HepG2 (cell line): ENCODE measurements around the gene CSNK1G1. TPM values are rescaled to one million over a fixed set of nuclear protein-coding genes. Genes with fewer than 3 reads are reported as not detected.

ENCODE experiments used
- ATAC-seq: fragments of 200-7000 bp; cut with Tn5 transposase; 3 replicates; pipeline ENCODE4 v1.9.1; 2020; ENCODE audit warnings: mild to moderate bottlenecking, moderate library complexity
- BruUV-seq: library from RNA; stranded (reverse); fragments of 400-500 nt; replicated peaks from 2 replicates; lab custom pipeline; 2021; lab: Mats Ljungman, UMichigan
- CTCF ChIA-PET: fragments of 300-600 bp; formaldehyde crosslinking; extraction: SDS; loops from one replicate; lab custom pipeline; 2021; ENCODE audit warnings: low total read pairs, inconsistent platforms, low intra/inter-chr PET ratio; lab: Yijun Ruan, JAX
- POLR2A ChIA-PET: fragments of 350-600 bp; sonication (Branson Sonifier 250); formaldehyde crosslinking; loops from one replicate; lab custom pipeline; 2020; ENCODE audit warnings: antibody characterized with exemption, inconsistent platforms; lab: Yijun Ruan, JAX
- DNase-seq: peaks from one replicate; pipeline ENCODE4 v3.0.0-alpha.2; 2015; ENCODE audit warnings: low spot score
- FAIRE-seq: peaks from 3 replicates; lab custom pipeline; 2011; peaks lifted over from hg19 to GRCh38; lab: Jason Lieb, UNC
- H2AFZ ChIP-seq: one replicate; pipeline ENCODE4 v1.6.1; 2011; ENCODE audit warnings: low read length, inconsistent platforms
- H3K27ac ChIP-seq: fragments of 300-600 bp; 3 replicates; pipeline ENCODE4 v1.8.0; 2011; ENCODE audit warnings: mixed run types, mild to moderate bottlenecking, mixed read lengths, low read length, inconsistent platforms; ENCODE audit not compliant: insufficient read depth; ENCODE audit errors: extremely low read length
- H3K27me3 ChIP-seq, 2 experiments: fragments of 200-600 bp in 1 of 2; 2 replicates in 1 of 2; 3 replicates in 1 of 2; pipeline versions ENCODE4 v1.6.0 to v1.8.0; 2011; ENCODE audit warnings: low read length in 2 of 2, mild to moderate bottlenecking in 2 of 2, moderate library complexity in 2 of 2, inconsistent platforms in 1 of 2; ENCODE audit not compliant: insufficient read depth in 2 of 2, control insufficient read depth in 1 of 2
- H3K36me3 ChIP-seq, 2 experiments: fragments of 200-600 bp in 1 of 2; replicated peaks in 1 of 2; 2 replicates in 1 of 2; 3 replicates in 1 of 2; pipeline versions ENCODE4 v1.5.1 to v1.8.0; 2011; ENCODE audit warnings: low read length in 2 of 2, inconsistent platforms in 1 of 2; ENCODE audit not compliant: insufficient read depth in 2 of 2, control insufficient read depth in 1 of 2
- H3K4me1 ChIP-seq: 2 replicates; pipeline ENCODE4 v1.5.1; 2012; ENCODE audit warnings: low read length, inconsistent platforms; ENCODE audit not compliant: insufficient read depth
- H3K4me2 ChIP-seq: 2 replicates; pipeline ENCODE4 v1.6.0; 2011; ENCODE audit warnings: low read depth, low read length, inconsistent platforms
- H3K4me3 ChIP-seq, 3 experiments: fragments of 200-600 bp in 1 of 3; sonication (generic), shearing (Covaris generic) in 1 of 3; replicated peaks in 1 of 3; 2 replicates each; pipeline ENCODE4 v1.5.1; 2011 to 2016; ENCODE audit warnings: low read length in 3 of 3, inconsistent platforms in 2 of 3, low read depth in 2 of 3, mild to moderate bottlenecking in 2 of 3, control low read depth in 1 of 3, mixed read lengths in 1 of 3; ENCODE audit not compliant: insufficient read depth in 1 of 3
- H3K79me2 ChIP-seq: one replicate; pipeline ENCODE4 v1.6.1; 2011; ENCODE audit warnings: low read length, inconsistent platforms; ENCODE audit not compliant: insufficient read depth
- H3K9ac ChIP-seq: 2 replicates; pipeline ENCODE4 v1.6.0; 2011; ENCODE audit warnings: mild to moderate bottlenecking, low read depth, low read length, inconsistent platforms; ENCODE audit not compliant: insufficient read depth
- H3K9me3 ChIP-seq: 2 replicates; pipeline ENCODE4 v1.5.1; 2012; ENCODE audit warnings: mild to moderate bottlenecking, low read length
- H4K20me1 ChIP-seq: 2 replicates; pipeline ENCODE4 v1.6.0; 2011; ENCODE audit warnings: inconsistent platforms, mild to moderate bottlenecking, low read length, moderate library complexity; ENCODE audit not compliant: insufficient read depth
- CEBPZ ChIP-seq: IDR thresholded peaks from 2 replicates; pipeline ENCODE4 v1.6.1; 2012; ENCODE audit warnings: low read length, improper control_type of control experiment
- ZNF292 ChIP-seq: sonication (generic); formaldehyde crosslinking; IDR thresholded peaks from 2 replicates; pipeline ENCODE4 v1.8.1; 2022; ENCODE audit warnings: mild to moderate bottlenecking, low read depth, missing genetic modification reagents, borderline replicate concordance
- ZNF569 ChIP-seq: sonication (generic); formaldehyde crosslinking; IDR thresholded peaks from 2 replicates; pipeline ENCODE4 v1.5.0; 2020; ENCODE audit warnings: mild to moderate bottlenecking, missing genetic modification reagents, moderate library complexity, borderline replicate concordance
- in situ Hi-C: cut with HindIII; loops from 2 replicates; pipeline ENCODE4 v1.10.0; 2017; ENCODE audit warnings: low pct_unique_long_range_greater_than_20kb; ENCODE audit not compliant: extremely low pct_ligation_motif_present
- intact Hi-C: fragments of 100-400 bp; cut with micrococcal nuclease; formaldehyde crosslinking; loops from one replicate; pipeline ENCODE4 v1.10.0; 2022; ENCODE audit not compliant: unreplicated experiment
- polyA plus RNA-seq, 8 experiments: library from polyadenylated mRNA; depleted of rRNA in 3 of 8; stranded (reverse) in 7 of 8; unstranded in 1 of 8; fragments of >200 nt; fragmentation: Illumina TruSeq in 4 of 8; extraction: Trizol in 4 of 8; gene quantifications; 2 replicates each; pipeline versions ENCODE4 v1.2.1 to v1.2.3, GENCODE V29; 2011 to 2016; ENCODE audit warnings: low read depth in 4 of 8, missing spikeins in 1 of 8, mixed read lengths in 1 of 8; ENCODE audit not compliant: insufficient read depth in 1 of 8
- total RNA-seq, 5 experiments: library from RNA; depleted of rRNA; stranded (reverse); fragments of >200 nt; fragmentation: Illumina TruSeq; extraction: Trizol; gene quantifications; 2 replicates each; pipeline ENCODE4 v1.2.3, GENCODE V29; 2016; ENCODE audit warnings: low read depth in 1 of 5
- TF ChIP-seq, protein P1 (sequence below): sonication (generic); formaldehyde crosslinking; IDR thresholded peaks from 2 replicates; pipeline ENCODE4 v1.5.0; 2020; ENCODE audit warnings: mild to moderate bottlenecking, missing genetic modification reagents
- TF ChIP-seq, protein P2 (sequence below), 2 experiments: sonication (generic) in 1 of 2; formaldehyde crosslinking in 1 of 2; IDR thresholded peaks; 2 replicates each; pipeline versions ENCODE4 v1.4.0 to v1.6.1; 2018 to 2020; ENCODE audit warnings: missing genetic modification reagents in 2 of 2, borderline replicate concordance in 1 of 2, low read depth in 1 of 2, mild to moderate bottlenecking in 1 of 2, missing biosample characterization in 1 of 2

Gene CSNK1G1
- total and polyA plus RNA-seq, 2 of the 13 experiments (the other 11 are each of a cell fraction or from before 2014, with no cell fraction given) = 8.5 to 12.6 TPM

DNA sequence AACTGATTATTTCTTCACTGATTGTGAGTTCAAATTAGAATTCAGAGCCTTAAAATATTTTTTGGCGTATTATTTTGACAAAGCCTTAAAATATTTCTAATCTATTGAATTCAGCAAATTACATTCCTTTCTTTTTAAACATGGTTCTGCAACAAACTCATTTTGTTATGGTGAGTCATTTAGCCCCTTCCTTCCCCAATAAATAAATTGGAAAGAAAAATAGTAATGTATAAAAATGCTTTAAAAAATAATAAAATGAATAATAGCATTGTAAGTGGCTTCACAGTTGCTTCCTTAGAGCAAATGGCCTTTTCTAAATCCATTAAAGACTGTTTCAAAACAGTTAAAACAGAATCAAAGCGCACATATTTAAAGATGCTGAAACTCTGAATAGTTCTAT, 12.1 kb downstream of the CSNK1G1 start (continued):
- no peak for TF ChIP-seq CEBPZ
- TF ChIP-seq ZNF569 = no peak

DNA sequence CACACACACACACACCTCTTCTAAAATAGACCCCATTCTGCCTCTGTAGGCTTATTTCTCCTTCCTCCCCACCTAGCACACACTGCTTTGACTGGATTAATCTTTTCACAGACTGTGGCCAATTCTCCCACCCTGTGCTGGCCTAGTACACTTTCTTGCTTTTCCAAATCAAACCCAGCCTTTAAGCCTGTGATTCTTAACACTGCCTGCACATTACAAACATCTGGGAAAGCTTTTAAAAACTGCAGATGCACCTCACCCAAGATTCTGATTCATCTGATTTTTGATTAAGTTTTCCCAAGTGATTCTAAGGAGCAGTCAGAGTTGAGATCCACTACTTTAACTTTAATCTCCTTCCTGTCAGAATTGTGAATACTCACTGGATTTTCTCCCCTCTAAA, 12.8 kb downstream of the CSNK1G1 start:
- H3K9ac ChIP-seq = no peak overlapping the region

More for the DNA sequence above, 12.8 kb downstream of the CSNK1G1 start:
- no peak overlapping the region for H3K4me3 ChIP-seq
- no peak overlapping the region for H3K27ac ChIP-seq
- no peak for TF ChIP-seq ZNF292 (CRISPR knock-in tag)
- TF ChIP-seq, protein P1, sequence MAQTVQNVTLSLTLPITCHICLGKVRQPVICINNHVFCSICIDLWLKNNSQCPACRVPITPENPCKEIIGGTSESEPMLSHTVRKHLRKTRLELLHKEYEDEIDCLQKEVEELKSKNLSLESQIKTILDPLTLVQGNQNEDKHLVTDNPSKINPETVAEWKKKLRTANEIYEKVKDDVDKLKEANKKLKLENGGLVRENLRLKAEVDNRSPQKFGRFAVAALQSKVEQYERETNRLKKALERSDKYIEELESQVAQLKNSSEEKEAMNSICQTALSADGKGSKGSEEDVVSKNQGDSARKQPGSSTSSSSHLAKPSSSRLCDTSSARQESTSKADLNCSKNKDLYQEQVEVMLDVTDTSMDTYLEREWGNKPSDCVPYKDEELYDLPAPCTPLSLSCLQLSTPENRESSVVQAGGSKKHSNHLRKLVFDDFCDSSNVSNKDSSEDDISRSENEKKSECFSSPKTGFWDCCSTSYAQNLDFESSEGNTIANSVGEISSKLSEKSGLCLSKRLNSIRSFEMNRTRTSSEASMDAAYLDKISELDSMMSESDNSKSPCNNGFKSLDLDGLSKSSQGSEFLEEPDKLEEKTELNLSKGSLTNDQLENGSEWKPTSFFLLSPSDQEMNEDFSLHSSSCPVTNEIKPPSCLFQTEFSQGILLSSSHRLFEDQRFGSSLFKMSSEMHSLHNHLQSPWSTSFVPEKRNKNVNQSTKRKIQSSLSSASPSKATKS (CRISPR knock-in tag) = no peak
- TF ChIP-seq, protein P2, sequence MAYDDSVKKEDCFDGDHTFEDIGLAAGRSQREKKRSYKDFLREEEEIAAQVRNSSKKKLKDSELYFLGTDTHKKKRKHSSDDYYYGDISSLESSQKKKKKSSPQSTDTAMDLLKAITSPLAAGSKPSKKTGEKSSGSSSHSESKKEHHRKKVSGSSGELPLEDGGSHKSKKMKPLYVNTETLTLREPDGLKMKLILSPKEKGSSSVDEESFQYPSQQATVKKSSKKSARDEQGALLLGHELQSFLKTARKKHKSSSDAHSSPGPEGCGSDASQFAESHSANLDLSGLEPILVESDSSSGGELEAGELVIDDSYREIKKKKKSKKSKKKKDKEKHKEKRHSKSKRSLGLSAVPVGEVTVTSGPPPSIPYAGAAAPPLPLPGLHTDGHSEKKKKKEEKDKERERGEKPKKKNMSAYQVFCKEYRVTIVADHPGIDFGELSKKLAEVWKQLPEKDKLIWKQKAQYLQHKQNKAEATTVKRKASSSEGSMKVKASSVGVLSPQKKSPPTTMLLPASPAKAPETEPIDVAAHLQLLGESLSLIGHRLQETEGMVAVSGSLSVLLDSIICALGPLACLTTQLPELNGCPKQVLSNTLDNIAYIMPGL (CRISPR knock-in tag; IDR thresholded peaks at IDR 0.05; ENCODE audit: borderline replicate concordance in 1 of 2, low read depth in 1 of 2) = no peak
- TF ChIP-seq, all 625 proteins: peak for 0
- Histone ChIP-seq H2AFZ (no peak overlapping the region), H3K36me3 (peaks cover 0 to 15% of the 10 kb centered on the region in 2 experiments; a peak in 4 of 5 replicates), H4K20me1 (no peaks in the 10 kb centered on the region), H3K4me2 (no peak overlapping the region), H3K27me3 (no peaks in the 10 kb centered on the region; a peak in 1 of 5 replicates), H3K79me2 (peaks cover 15% of the 10 kb centered on the region), H3K9me3 (no peaks in the 10 kb centered on the region), H3K4me1 (peaks cover 10% of the 10 kb centered on the region)
- in situ Hi-C loops (no loop called here), intact Hi-C loops (no loop called here)
- DNase-seq = no peak
- ChIA-PET CTCF (no interaction called here), POLR2A (no interaction called here)
- FAIRE-seq = no peak
- ATAC-seq = no peak
- BruUV-seq = no TSS peak
